Common myeloid progenitor, CD34-positive (primary cell): ENCODE data around the gene FAM222B.

ENCODE experiments used
- CTCF ChIA-PET: fragments of 350-600 bp; sonication (Branson Sonifier 250); formaldehyde crosslinking; loops from one replicate; lab custom pipeline; 2021; ENCODE audit warnings: antibody characterized with exemption; lab: Charles Lee
- POLR2A ChIA-PET: fragments of 350-600 bp; sonication (Branson Sonifier 250); formaldehyde crosslinking; loops from one replicate; lab custom pipeline; 2021; ENCODE audit warnings: antibody characterized with exemption; lab: Charles Lee
- DNase-seq, 3 donors: peaks; one replicate each; pipeline versions ENCODE4 v3.0.0 to v3.0.0-alpha.2; 2013
- H3K27ac ChIP-seq, 2 experiments: 1 replicate in 1 of 2; 2 replicates in 1 of 2; pipeline ENCODE4 v1.7.0; 2013; ENCODE audit warnings: inconsistent platforms in 2 of 2, low read length in 2 of 2, mild to moderate bottlenecking in 2 of 2, low read depth in 1 of 2, moderate library complexity in 1 of 2; ENCODE audit not compliant: severe bottlenecking in 2 of 2, insufficient read depth in 1 of 2, poor library complexity in 1 of 2
- H3K27me3 ChIP-seq, 5 experiments: replicated peaks in 2 of 5; 1 replicate in 3 of 5; 2 replicates in 2 of 5; pipeline versions ENCODE4 v1.6.1 to v1.7.0; 2013; ENCODE audit warnings: low read length in 4 of 5, mild to moderate bottlenecking in 2 of 5, moderate library complexity in 2 of 5, inconsistent platforms in 1 of 5; ENCODE audit not compliant: insufficient read depth in 5 of 5, control insufficient read depth in 4 of 5
- H3K36me3 ChIP-seq, 4 experiments: 1 replicate in 2 of 4; 2 replicates in 2 of 4; pipeline versions ENCODE4 v1.6.1 to v1.7.0; 2013; ENCODE audit warnings: low read length in 3 of 4, control low read depth in 1 of 4, mild to moderate bottlenecking in 1 of 4; ENCODE audit not compliant: control insufficient read depth in 4 of 4, insufficient read depth in 4 of 4
- H3K4me1 ChIP-seq, 4 experiments: 1 replicate in 3 of 4; 2 replicates in 1 of 4; pipeline versions ENCODE4 v1.6.1 to v1.7.1; 2013; ENCODE audit warnings: low read length in 3 of 4, mild to moderate bottlenecking in 3 of 4, control low read depth in 1 of 4, inconsistent platforms in 1 of 4, moderate library complexity in 1 of 4; ENCODE audit not compliant: control insufficient read depth in 4 of 4, insufficient read depth in 4 of 4; ENCODE audit errors: control extremely low read depth in 1 of 4
- H3K4me3 ChIP-seq, 7 experiments: 1 replicate in 4 of 7; 2 replicates in 3 of 7; pipeline versions ENCODE4 v1.5.1 to v1.7.0; 2013; ENCODE audit warnings: mild to moderate bottlenecking in 7 of 7, low read length in 6 of 7, moderate library complexity in 6 of 7, inconsistent platforms in 2 of 7, low read depth in 2 of 7, control low read depth in 1 of 7; ENCODE audit not compliant: insufficient read depth in 4 of 7, control insufficient read depth in 1 of 7; ENCODE audit errors: extremely low read depth in 1 of 7
- H3K9me3 ChIP-seq, 5 experiments: 1 replicate in 4 of 5; 2 replicates in 1 of 5; pipeline versions ENCODE4 v1.6.1 to v1.7.1; 2013; ENCODE audit warnings: low read length in 4 of 5, mild to moderate bottlenecking in 2 of 5, inconsistent platforms in 1 of 5, low read depth in 1 of 5, moderate library complexity in 1 of 5; ENCODE audit not compliant: control insufficient read depth in 4 of 5, insufficient read depth in 2 of 5; ENCODE audit errors: control extremely low read depth in 1 of 5
- WGBS: methylation state at CpG from one replicate; pipeline ENCODE4 v1.1.5; 2013; ENCODE audit not compliant: insufficient coverage; 5-methylcytosine and 5-hydroxymethylcytosine counted together

Gene FAM222B

DNA sequence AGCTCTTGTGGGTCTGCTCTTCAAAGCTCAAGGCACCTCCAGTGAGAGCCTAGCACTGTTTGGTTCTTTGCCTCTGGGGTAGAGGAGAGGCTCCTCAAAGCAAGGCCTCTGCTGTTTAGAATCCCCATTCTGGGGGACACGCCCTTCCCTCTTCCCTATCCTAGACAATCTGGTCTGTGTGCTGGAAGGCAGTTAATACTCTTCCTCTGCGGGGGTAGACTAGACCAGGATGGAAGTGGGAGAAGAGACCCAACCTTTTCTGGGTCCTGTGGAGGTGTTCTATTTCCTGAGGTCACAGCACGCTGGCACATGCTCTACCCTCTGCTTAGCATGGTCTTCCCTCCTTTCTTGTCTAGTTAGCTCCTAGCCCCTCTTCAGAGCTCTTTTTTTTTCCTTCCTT is 20.0 kb upstream of the FAM222B start:
- WGBS, result 87% methylated on average over 3 of the region's 3 CpGs
- Histone ChIP-seq H3K27me3 (no peaks in the 10 kb centered on the region), H3K4me1 (peaks cover 2 to 13% (median 9%) of the 10 kb centered on the region in 4 experiments), H3K27ac (peak overlapping the region in 1 of 2 experiments; percentile 67), H3K9me3 (no peaks in the 10 kb centered on the region), H3K4me3 (no peak overlapping the region), H3K36me3 (peaks cover 15 to 36% (median 27%) of the 10 kb centered on the region in 4 experiments)
- CTCF ChIA-PET, result interaction anchor here (1.4 to 9.0 kb wide), 2 partner anchors 9 to 13 kb away, joined by 4 to 41 read pairs; no protein-coding TSS in a partner anchor
- DNase-seq, result no peak
- POLR2A ChIA-PET, result no interaction called here

DNA sequence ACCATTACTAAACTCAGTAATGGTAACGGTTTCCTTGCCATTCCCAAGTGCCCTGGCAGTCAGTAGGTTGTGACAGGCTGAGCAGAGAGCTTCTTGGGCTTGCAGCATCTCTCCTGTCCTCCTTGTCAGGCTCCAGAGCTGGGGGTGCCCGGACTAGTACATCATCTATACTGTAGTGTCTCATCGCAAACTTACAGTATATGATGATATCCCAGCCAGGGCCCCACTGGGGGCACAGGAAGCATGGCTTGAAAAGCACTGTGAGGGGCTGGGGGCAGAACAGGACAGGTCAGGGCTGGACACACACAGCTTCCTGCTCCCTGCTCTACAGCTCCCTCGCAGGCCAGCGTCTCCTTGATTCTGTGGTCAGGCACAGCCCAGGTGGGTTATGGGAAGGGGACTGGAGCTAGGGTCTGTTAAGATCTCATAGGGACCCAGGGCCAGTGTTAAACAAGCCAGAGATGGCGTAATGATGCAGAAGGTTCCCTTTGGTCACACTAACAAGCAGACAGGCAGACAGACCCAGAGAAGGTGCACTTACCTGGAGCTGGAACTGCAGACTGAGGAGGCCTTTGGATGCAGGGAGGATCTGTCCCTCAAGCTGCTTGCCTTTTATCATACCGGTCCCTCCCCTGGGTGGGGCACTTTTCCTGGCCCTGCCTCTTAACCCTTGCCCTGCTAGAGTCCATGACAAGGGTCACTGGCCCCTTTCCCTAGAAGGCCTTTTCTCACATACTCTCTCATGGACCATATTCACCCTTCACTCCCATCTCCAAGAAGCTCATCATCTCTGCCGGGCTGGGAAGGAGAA is 19.0 kb upstream of the FAM222B start:
- 91% methylated on average over 7 of the region's 8 CpGs for WGBS
- Histone ChIP-seq H3K27ac (peak overlapping the region in 1 of 2 experiments; percentile 67), H3K36me3 (peaks cover 15 to 40% (median 28%) of the 10 kb centered on the region in 4 experiments), H3K9me3 (no peaks in the 10 kb centered on the region), H3K27me3 (no peaks in the 10 kb centered on the region), H3K4me1 (peaks cover 2 to 13% (median 9%) of the 10 kb centered on the region in 4 experiments), H3K4me3 (no peak overlapping the region)
- CTCF ChIA-PET, result interaction anchor here (0.9 to 9.0 kb wide), 5 partner anchors 9 to 37 kb away, joined by 3 to 41 read pairs (median 3); no protein-coding TSS in a partner anchor
- POLR2A ChIA-PET, result no interaction called here
- DNase-seq, result no peak

DNA sequence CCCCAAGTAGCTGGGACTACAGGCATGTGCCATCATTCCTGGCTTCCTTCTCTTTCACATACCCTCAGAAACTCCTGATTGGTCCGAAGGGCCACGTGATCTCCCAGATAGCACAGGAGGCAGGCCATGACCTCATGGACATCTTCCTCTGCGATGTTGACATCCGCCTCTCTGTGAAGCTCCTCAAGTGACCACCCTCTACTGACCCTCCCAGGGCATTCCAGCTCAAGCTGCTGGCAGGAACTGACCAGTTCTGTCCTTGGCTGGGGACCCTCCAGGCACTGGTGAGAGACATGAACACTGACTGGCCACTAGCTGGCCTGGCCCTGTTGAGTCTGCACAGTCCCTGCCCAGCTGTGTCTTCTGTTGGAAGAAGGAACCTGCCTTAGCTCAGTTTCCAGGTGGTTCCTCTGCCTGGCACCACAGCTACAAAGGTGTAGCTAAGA is 17.8 kb upstream of the FAM222B start:
- CTCF ChIA-PET, result interaction anchor here (0.9 to 9.0 kb wide), 5 partner anchors 11 to 96 kb away, joined by 3 to 41 read pairs (median 3); no protein-coding TSS in a partner anchor
- Histone ChIP-seq H3K36me3 (peaks cover 18 to 46% (median 33%) of the 10 kb centered on the region in 4 experiments), H3K4me1 (peaks cover 3 to 11% (median 8%) of the 10 kb centered on the region in 4 experiments), H3K9me3 (no peaks in the 10 kb centered on the region), H3K27me3 (no peaks in the 10 kb centered on the region), H3K27ac (peak overlapping the region in 1 of 2 experiments; percentile 54), H3K4me3 (no peak overlapping the region)
- no peak for DNase-seq
- 100% methylated on average over 4 of the region's 4 CpGs for WGBS
- POLR2A ChIA-PET, result interaction anchor here (0.6 kb wide), 1 partner anchor 367 kb away, joined by 3 read pairs; no protein-coding TSS in a partner anchor

DNA sequence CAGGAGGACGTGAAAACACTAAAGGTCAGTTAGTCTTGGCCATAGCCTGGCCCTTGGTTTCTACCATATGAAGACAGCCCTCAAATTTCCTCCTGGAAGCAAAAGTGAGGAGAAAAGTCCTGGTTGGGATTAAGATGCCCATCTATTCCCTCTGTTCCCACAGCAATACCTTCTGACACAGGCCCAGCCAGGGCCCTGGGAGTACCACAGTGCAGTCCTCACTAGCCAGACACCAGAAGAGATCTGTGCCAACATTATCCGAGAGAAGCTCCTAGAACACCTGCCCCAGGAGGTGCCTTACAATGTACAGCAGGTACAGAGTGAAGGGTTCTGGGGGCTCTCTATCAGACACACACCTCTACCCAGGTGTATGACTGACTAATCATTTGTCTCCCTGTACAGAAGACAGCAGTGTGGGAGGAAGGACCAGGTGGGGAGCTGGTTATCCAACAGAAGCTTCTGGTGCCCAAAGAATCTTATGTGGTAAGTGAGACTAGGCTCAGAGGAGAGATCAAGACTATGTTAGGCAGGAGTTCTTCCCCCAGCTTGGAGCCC is 16.3 kb upstream of the FAM222B start:
- Histone ChIP-seq H3K9me3 (no peaks in the 10 kb centered on the region), H3K4me1 (peaks cover 4 to 16% (median 13%) of the 10 kb centered on the region in 4 experiments), H3K27ac (no peak overlapping the region), H3K4me3 (no peak overlapping the region), H3K27me3 (no peaks in the 10 kb centered on the region), H3K36me3 (peaks cover 18 to 46% (median 33%) of the 10 kb centered on the region in 4 experiments)
- CTCF ChIA-PET, result interaction anchor here (0.5 to 9.0 kb wide), 5 partner anchors 9 to 44 kb away, joined by 3 to 41 read pairs (median 3); no protein-coding TSS in a partner anchor
- 50% methylated on average over 1 of the region's 2 CpGs for WGBS
- POLR2A ChIA-PET, result no interaction called here
- no peak for DNase-seq

DNA sequence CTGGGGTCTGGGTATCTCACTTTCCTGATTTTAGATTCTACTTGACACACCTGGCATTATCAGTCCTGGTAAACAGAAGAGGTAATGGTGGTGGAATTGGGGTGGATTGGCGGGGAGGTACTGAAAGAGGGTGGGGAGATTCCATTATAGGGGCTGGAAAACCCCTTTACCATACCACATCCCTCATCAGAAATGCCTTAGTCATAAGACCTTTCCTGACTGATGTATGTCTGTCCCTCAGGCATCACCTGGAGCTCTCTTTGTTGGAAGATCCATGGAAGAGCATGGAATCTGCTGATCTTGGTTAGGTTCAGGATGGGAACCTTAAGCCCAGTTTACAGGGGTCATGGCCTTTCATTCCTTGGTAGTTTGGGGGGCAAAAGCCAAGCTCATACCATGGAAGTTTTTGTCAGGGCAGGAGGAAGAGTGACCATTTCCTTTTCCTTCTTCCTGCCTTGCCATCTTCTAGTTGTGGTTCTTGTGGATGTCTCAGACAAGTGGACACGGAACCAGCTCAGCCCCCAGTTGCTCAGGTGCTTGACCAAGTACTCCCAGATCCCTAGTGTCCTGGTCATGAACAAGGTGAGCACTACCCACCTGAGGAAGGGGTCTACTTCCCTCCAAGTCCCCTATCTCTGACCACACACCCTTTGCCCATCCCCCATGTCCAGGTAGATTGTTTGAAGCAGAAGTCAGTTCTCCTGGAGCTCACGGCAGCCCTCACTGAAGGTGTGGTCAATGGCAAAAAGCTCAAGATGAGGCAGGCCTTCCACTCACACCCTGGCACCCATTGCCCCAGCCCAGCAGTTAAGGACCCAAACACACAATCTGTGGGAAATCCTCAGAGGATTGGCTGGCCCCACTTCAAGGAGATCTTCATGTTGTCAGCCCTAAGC is 15.6 kb upstream of the FAM222B start:
- ChIA-PET CTCF (interaction anchor here (0.6 to 9.0 kb wide), 5 partner anchors 8 to 56 kb away, joined by 3 to 41 read pairs (median 3); no protein-coding TSS in a partner anchor), POLR2A (no interaction called here)
- Histone ChIP-seq H3K9me3 (no peaks in the 10 kb centered on the region), H3K4me3 (no peak overlapping the region), H3K36me3 (peaks cover 18 to 46% (median 33%) of the 10 kb centered on the region in 4 experiments), H3K4me1 (peaks cover 4 to 16% (median 13%) of the 10 kb centered on the region in 4 experiments), H3K27me3 (no peaks in the 10 kb centered on the region), H3K27ac (no peak overlapping the region)
- no peak for DNase-seq
- WGBS, result 86% methylated on average over 1 of the region's 3 CpGs

DNA sequence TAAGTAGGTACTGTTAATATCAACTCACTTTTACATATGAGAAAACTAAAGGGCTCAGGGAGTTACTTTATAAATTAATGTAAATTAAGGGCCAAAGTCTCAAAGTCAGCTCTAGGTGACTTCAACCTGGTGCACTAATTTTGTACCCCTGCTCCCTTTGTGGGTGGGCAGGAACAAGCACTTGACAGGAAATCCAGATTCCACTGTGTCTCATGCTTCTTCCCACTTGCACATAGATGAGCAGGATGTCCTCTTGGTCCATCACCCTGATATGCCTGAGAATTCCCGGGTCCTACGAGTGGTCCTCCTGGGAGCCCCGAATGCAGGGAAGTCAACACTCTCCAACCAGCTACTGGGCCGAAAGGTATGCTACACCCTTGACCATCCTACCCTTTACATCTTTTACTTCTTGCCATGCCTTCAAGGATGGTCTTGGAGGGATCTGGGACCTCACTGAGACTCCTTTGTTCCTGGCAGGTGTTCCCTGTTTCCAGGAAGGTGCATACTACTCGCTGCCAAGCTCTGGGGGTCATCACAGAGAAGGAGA is 13.5 kb upstream of the FAM222B start:
- ChIA-PET CTCF (interaction anchor here (0.6 to 1.4 kb wide), 5 partner anchors 10 to 513 kb away, joined by 3 to 4 read pairs (median 3); no protein-coding TSS in a partner anchor), POLR2A (no interaction called here)
- DNase-seq, result no peak
- Histone ChIP-seq H3K27me3 (no peaks in the 10 kb centered on the region), H3K4me3 (peak overlapping the region in 1 of 7 experiments; percentile 95), H3K27ac (no peak overlapping the region), H3K36me3 (peaks cover 18 to 38% (median 29%) of the 10 kb centered on the region in 4 experiments), H3K9me3 (no peaks in the 10 kb centered on the region), H3K4me1 (peaks cover 4 to 16% (median 13%) of the 10 kb centered on the region in 4 experiments)
- 100% methylated on average over 3 of the region's 5 CpGs for WGBS
